Measurements from ENCODE around the gene PHOSPHO2. TPM values are rescaled to one million over a fixed set of nuclear protein-coding genes. Genes with fewer than 3 reads are reported as not detected.

The PHOSPHO2 gene, protein sequence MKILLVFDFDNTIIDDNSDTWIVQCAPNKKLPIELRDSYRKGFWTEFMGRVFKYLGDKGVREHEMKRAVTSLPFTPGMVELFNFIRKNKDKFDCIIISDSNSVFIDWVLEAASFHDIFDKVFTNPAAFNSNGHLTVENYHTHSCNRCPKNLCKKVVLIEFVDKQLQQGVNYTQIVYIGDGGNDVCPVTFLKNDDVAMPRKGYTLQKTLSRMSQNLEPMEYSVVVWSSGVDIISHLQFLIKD
- total RNA-seq (1 to 10 TPM; 4.5 to 6.5 TPM), total RNA-seq (1.0 to 7.2 (median 3.1) reads per million in 172 experiments)
- polyA plus RNA-seq (2013, experiment 1 of 2), result 3.5 TPM
- polyA plus RNA-seq (2013, experiment 2 of 2), result 3.9 TPM

DNA sequence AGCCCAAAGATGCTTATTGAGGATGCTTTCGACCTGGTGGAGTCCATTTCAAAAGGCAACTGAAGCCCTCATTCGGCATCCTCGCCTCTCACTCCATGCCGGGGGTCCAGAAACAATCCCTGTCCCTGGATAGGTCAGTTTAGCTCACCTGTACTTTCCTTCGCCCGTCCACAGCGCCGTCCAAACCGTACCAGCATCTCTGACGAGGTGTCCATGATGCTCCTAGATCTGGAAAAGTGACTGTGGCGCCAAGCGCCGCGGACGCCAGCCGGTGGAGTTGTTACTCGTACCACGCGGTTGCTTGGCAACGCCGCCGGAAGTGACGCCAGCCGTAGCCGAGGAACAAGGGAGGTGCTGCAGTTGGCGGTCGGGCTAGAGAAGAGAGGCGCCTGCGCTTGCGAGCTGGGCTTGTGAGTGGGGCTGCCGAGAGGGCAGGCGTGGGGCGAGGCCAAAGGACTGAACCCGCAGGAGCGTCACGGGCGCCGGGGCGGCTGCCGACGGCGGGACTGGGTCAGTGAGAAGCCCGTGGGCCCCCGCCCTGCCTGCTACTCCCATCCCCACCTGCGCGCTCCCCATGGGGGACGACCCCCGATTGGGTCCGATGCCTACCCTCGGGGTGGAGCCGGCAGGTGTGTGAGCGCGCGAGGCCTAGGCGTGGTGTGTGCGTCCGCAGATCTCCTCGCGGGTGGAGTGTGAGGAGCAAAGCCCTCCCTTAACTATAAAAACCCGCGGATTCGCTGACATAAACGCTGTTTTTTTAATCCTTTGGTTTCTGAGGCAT is at the start of gene PHOSPHO2, which contains the start of gene CFAP210:
Gene PHOSPHO2 (plus strand): TSS at position 357 of the 781 bp plus-strand sequence. CDS start 6,503 bp downstream, outside the sequence.
Gene CFAP210 (minus strand): TSS at position 293 of the 781 bp plus-strand sequence. CDS start 78 bp downstream, at position 215.
- intact Hi-C loops (cut with DNase I, micrococcal nuclease), result loop anchor here (5.0 to 10.0 kb wide), 6 partner anchors 103 to 1740 kb away; partner anchors contain the start of genes BBS5 (in 2 of the 2), DCAF17 (in 1 of the 2), METTL5 (in 1 of the 2) and METTL8 (in 1 of the 2)
- TF ChIP-seq, protein P1, sequence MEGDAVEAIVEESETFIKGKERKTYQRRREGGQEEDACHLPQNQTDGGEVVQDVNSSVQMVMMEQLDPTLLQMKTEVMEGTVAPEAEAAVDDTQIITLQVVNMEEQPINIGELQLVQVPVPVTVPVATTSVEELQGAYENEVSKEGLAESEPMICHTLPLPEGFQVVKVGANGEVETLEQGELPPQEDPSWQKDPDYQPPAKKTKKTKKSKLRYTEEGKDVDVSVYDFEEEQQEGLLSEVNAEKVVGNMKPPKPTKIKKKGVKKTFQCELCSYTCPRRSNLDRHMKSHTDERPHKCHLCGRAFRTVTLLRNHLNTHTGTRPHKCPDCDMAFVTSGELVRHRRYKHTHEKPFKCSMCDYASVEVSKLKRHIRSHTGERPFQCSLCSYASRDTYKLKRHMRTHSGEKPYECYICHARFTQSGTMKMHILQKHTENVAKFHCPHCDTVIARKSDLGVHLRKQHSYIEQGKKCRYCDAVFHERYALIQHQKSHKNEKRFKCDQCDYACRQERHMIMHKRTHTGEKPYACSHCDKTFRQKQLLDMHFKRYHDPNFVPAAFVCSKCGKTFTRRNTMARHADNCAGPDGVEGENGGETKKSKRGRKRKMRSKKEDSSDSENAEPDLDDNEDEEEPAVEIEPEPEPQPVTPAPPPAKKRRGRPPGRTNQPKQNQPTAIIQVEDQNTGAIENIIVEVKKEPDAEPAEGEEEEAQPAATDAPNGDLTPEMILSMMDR (IDR thresholded peaks at IDR 0.05), result no peak
- peak; percentile 97 to 99 (median 99) for DNase-seq
- H3K36me3 ChIP-seq (ENCODE audit: insufficient read depth, low read length), result peaks cover 5% of the 10 kb centered on the region
- peaks cover 18% of the 10 kb centered on the region for H3K4me1 ChIP-seq (ENCODE audit: insufficient read depth, low read length)
- H3K36me3 Mint-ChIP-seq (ENCODE audit: low read depth), result peaks cover 13% of the 10 kb centered on the region
- peaks cover 0 to 4% of the 10 kb centered on the region in 2 experiments for H3K9me3 ChIP-seq (ENCODE audit: control insufficient read depth in 1 of 2, insufficient read depth in 1 of 2, low read length in 2 of 2)
- peak within 1 kb of the TSS; percentile 80 to 91 for H3K27ac ChIP-seq (ENCODE audit: low read depth in 1 of 2, low read length in 2 of 2)
- ChIA-PET CTCF (interaction anchor here (1.6 to 2.9 kb wide), 2 partner anchors 82 to 130 kb away, joined by 3 to 15 read pairs; partner anchors contain the start of gene METTL5), POLR2A (interaction anchor here (1.1 to 1.5 kb wide), 4 partner anchors 10 to 134 kb away, joined by 3 to 5 read pairs (median 4); partner anchors contain the start of gene SSB)
- H3K4me1 Mint-ChIP-seq (ENCODE audit: low read depth), result peaks cover 18% of the 10 kb centered on the region
- no peaks in the 10 kb centered on the region for H3K27me3 Mint-ChIP-seq
- H3K4me3 ChIP-seq (ENCODE audit: low read length), result peak within 1 kb of the TSS; percentile 70
- H3K4me3 Mint-ChIP-seq, result peak within 1 kb of the TSS; percentile 91
- H3K9me3 Mint-ChIP-seq, result peaks cover 9% of the 10 kb centered on the region
- peak; percentile 91 for ATAC-seq (ENCODE audit: poor library complexity)
- peak within 1 kb of the TSS; percentile 95 for H3K27ac Mint-ChIP-seq
- peaks cover 0 to 5% of the 10 kb centered on the region in 2 experiments for H3K27me3 ChIP-seq (ENCODE audit: control insufficient read depth in 1 of 2, insufficient read depth in 2 of 2, low read length in 2 of 2)

DNA sequence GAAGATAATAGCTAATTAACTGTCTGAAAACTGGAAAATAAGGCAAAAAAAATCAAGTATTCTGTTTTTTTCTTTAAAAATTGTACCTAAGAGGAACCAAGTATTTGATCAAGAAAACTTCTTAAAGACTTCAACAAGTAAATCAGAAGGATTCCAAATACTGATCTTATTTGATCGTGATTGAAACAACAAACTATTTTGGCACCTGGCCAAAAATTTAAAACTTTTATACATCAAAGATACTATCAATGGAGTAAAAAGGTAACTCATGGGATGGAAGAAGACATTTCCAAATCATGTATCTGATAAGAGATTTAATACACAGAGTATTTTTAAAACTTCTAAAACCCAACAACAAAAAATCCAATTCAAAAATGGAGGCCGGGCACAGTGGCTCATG is 46.8 kb upstream of the PHOSPHO2 start:
- Mint-ChIP-seq H3K36me3 (ENCODE audit: low read depth) (no peaks in the 10 kb centered on the region), H3K9me3 (peaks cover 7% of the 10 kb centered on the region), H3K4me3 (no peak overlapping the region), H3K27me3 (peaks cover 8% of the 10 kb centered on the region), H3K27ac (no peak overlapping the region), H3K4me1 (ENCODE audit: low read depth) (no peaks in the 10 kb centered on the region)
- POLR2A ChIA-PET, result no interaction called here
- H3K4me3 ChIP-seq (ENCODE audit: low read length), result no peak overlapping the region
- peaks cover 0 to 8% of the 10 kb centered on the region in 2 experiments for H3K27me3 ChIP-seq (ENCODE audit: control insufficient read depth in 1 of 2, insufficient read depth in 2 of 2, low read length in 2 of 2)
- H3K4me1 ChIP-seq (ENCODE audit: insufficient read depth, low read length), result no peaks in the 10 kb centered on the region
- H3K27ac ChIP-seq (ENCODE audit: low read depth in 1 of 2, low read length in 2 of 2), result no peak overlapping the region
- CTCF ChIA-PET, result no interaction called here
- TF ChIP-seq, protein P1 (IDR thresholded peaks at IDR 0.05), result no peak
- DNase-seq, result no peak
- ATAC-seq (ENCODE audit: poor library complexity), result no peak
- no peaks in the 10 kb centered on the region for H3K9me3 ChIP-seq (ENCODE audit: control insufficient read depth in 1 of 2, insufficient read depth in 1 of 2, low read length in 2 of 2)
- intact Hi-C loops (cut with DNase I, micrococcal nuclease), result no loop called here
- no peaks in the 10 kb centered on the region for H3K36me3 ChIP-seq (ENCODE audit: insufficient read depth, low read length)

DNA sequence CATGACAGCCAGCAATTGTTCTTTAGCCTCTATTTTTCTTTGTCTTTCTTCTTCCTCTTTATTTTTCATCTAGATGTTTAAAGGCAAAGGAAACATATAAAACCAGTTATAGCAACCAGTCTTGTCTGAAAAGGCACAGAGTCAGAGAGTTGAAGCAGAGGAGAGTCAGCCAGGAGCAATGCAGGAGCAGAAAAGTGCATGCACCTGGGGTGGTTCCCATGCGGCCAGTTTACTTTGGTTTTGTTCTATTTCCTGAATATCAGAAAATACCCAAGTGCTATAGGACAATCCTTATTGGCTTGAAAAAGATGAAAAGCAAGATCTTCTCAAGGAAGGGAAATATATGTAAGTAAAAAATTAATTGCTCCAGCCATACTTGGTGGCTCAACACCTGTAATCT is 45.0 kb upstream of the PHOSPHO2 start:
- H3K4me1 Mint-ChIP-seq (ENCODE audit: low read depth), result no peaks in the 10 kb centered on the region
- peaks cover 4% of the 10 kb centered on the region for H3K9me3 Mint-ChIP-seq
- H3K4me3 Mint-ChIP-seq, result no peak overlapping the region
- no peaks in the 10 kb centered on the region for H3K4me1 ChIP-seq (ENCODE audit: insufficient read depth, low read length)
- TF ChIP-seq, protein P1 (IDR thresholded peaks at IDR 0.05), result no peak
- ChIA-PET POLR2A (no interaction called here), CTCF (no interaction called here)
- no peaks in the 10 kb centered on the region for H3K36me3 ChIP-seq (ENCODE audit: insufficient read depth, low read length)
- H3K27me3 ChIP-seq (ENCODE audit: control insufficient read depth in 1 of 2, insufficient read depth in 2 of 2, low read length in 2 of 2), result peaks cover 0 to 8% of the 10 kb centered on the region in 2 experiments
- DNase-seq, result no peak
- H3K27ac ChIP-seq (ENCODE audit: low read depth in 1 of 2, low read length in 2 of 2), result no peak overlapping the region
- no peaks in the 10 kb centered on the region for H3K9me3 ChIP-seq (ENCODE audit: control insufficient read depth in 1 of 2, insufficient read depth in 1 of 2, low read length in 2 of 2)
- no peaks in the 10 kb centered on the region for H3K36me3 Mint-ChIP-seq (ENCODE audit: low read depth)
- ATAC-seq (ENCODE audit: poor library complexity), result no peak
- H3K4me3 ChIP-seq (ENCODE audit: low read length), result no peak overlapping the region
- intact Hi-C loops (cut with DNase I, micrococcal nuclease), result no loop called here
- H3K27ac Mint-ChIP-seq, result no peak overlapping the region
- H3K27me3 Mint-ChIP-seq, result peaks cover 22% of the 10 kb centered on the region

Data from CD4-positive, alpha-beta T cell (primary cell).